GM21381 (cell line): ENCODE results near the gene LRP11.

ENCODE experiments used
- ATAC-seq: cut with Tn5 transposase; IDR thresholded peaks from one replicate; pipeline ENCODE4 v1.9.1; 2021; ENCODE audit warnings: mild to moderate bottlenecking, moderate library complexity; ENCODE audit not compliant: unreplicated experiment

The LRP11 gene

GRCh38 chr6:149806127-149806526 is 58.0 kb downstream of the LRP11 start:
- no peak for ATAC-seq

GRCh38 chr6:149783551-149783950 is 80.6 kb downstream of the LRP11 start:
- no peak for ATAC-seq

GRCh38 chr6:149782337-149782736 is 81.8 kb downstream of the LRP11 start:
- ATAC-seq, result no peak

- ATAC-seq, result no peak
Observed at GRCh38 chr6:149781715-149782114, 82.4 kb downstream of the LRP11 start.

GRCh38 chr6:149779644-149779963 is 84.6 kb downstream of the LRP11 start:
- ATAC-seq, result no peak

- ATAC-seq, result no peak
Observed at GRCh38 chr6:149777624-149778023, 86.5 kb downstream of the LRP11 start.

GRCh38 chr6:149771925-149772324 is 92.2 kb downstream of the LRP11 start:
- no peak for ATAC-seq

- no peak for ATAC-seq
Observed at GRCh38 chr6:149771185-149771584, 93.0 kb downstream of the LRP11 start.

- ATAC-seq, result no peak
Observed at GRCh38 chr6:149769676-149770075, 94.5 kb downstream of the LRP11 start.
